ENCODE results near the gene CARS1.

DNA sequence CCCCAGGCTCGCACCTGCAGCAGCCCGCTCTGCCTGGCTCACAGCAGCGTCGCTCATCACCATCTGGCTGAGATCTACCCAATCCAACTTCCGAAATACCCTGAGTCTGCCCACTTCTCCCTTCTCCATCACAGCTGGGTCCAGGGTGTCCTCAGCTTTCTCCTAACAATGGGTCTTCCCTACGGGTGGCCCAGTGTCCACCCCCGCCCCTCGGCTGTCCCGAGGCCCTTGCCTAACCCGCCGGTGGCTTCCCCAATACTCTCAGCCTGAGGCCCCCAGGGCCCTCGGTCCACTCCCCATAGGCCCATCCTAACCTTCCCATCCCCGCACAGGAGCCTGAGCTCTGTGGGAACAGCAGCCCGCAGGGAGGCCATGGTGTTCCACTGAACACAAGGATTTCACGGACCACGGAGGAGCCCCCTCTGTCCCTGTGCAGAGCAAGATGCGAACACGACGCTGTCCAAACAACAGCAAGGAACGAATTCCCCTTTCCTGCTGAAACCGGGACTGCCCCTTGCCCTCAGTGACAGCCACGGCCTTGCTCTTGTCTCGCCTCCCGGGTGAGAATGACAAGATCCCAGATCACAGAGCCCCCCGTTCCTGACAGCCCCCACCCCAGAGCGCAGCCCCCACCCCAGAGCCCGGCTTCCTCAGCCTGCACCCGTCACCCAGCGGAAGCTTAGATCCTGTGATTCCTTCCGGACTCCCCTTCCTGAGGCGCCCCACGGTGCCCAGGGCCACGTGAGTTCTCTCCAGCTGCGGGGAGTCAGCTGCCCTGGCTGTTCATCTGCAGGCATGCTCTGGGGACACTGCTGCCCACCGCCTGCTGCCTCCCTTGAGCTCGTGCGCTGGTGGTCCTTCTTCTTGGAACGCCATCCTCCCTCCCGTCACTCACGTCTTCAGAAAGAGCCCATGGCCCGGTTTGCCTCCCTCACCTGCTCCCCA is 48.8 kb upstream of the CARS1 start:
- TF ChIP-seq ZNF384 (IDR thresholded peaks at IDR 0.05; ENCODE audit: low read depth, low read length) (no peak), CBX1 (IDR thresholded peaks at IDR 0.05; ENCODE audit: low read depth) (no peak)
